AG04450 (cell line): Measurements from ENCODE around the gene ITPRIPL2. TPM values are rescaled to one million over a fixed set of nuclear protein-coding genes. Genes with fewer than 3 reads are reported as not detected.

Experiments
- CTCF ChIA-PET: fragments of 300-600, 350-600 bp; formaldehyde crosslinking; extraction: SDS; loops from one replicate; lab custom pipeline; 2022; ENCODE audit warnings: antibody characterized with exemption, inconsistent platforms; lab: Charles Lee
- POLR2A ChIA-PET: fragments of 350-600 bp; formaldehyde crosslinking; extraction: SDS; loops from one replicate; lab custom pipeline; 2021; ENCODE audit warnings: antibody characterized with exemption, inconsistent platforms; lab: Yijun Ruan, JAX
- DNase-seq: peaks from one replicate; pipeline ENCODE4 v3.0.0-alpha.2; 2011; ENCODE audit warnings: low read depth, low spot score
- H3K27ac ChIP-seq: one replicate; pipeline ENCODE4 v1.5.1; 2012; ENCODE audit warnings: low read depth, low read length, control low read depth
- H3K27me3 ChIP-seq: one replicate; pipeline ENCODE4 v1.6.0; 2012; ENCODE audit warnings: low read length; ENCODE audit not compliant: control insufficient read depth, insufficient read depth
- H3K4me3 ChIP-seq: 2 replicates; pipeline ENCODE4 v1.5.1; 2011; ENCODE audit warnings: mild to moderate bottlenecking, low read depth, low read length, control low read depth
- H3K9me3 ChIP-seq: 2 replicates; pipeline ENCODE4 v1.5.1; 2012; ENCODE audit warnings: low read length; ENCODE audit not compliant: control insufficient read depth, insufficient read depth
- CTCF ChIP-seq: IDR thresholded peaks from 2 replicates; pipeline ENCODE4 v1.5.1; 2011; ENCODE audit warnings: low read depth, low read length, control low read depth, inconsistent platforms
- polyA plus RNA-seq: library from polyadenylated mRNA; depleted of rRNA; stranded (reverse); fragments of >200 nt; gene quantifications from 2 replicates; pipeline ENCODE4 v1.2.3, GENCODE V29; 2011

ITPRIPL2 gene
- polyA plus RNA-seq, 1 experiment: 16.3 TPM

GRCh38 chr16:19130852-19131824 is 17.4 kb downstream of the ITPRIPL2 start:
- POLR2A ChIA-PET: interaction anchor here (0.9 to 1.5 kb wide), 2 partner anchors 12 to 17 kb away, joined by 3 to 4 read pairs; no protein-coding TSS in a partner anchor
- no peak overlapping the region; the same call in none of the 2 replicates for H3K4me3 ChIP-seq
- peak overlapping the region; percentile 87 for H3K27ac ChIP-seq
- DNase-seq: peak; percentile 46
- CTCF ChIA-PET: interaction anchor here (1.1 kb wide), 1 partner anchor 45 kb away, joined by 3 read pairs; no protein-coding TSS in a partner anchor
- H3K27me3 ChIP-seq: no peaks in the 10 kb centered on the region
- no peak for TF ChIP-seq CTCF
- H3K9me3 ChIP-seq: peaks cover 4% of the 10 kb centered on the region; the same call in 1 of the 2 replicates

- CTCF ChIA-PET: interaction anchor here (1.1 kb wide), 1 partner anchor 46 kb away, joined by 3 read pairs; no protein-coding TSS in a partner anchor
- no peak for DNase-seq
- Histone ChIP-seq H3K4me3 (no peak overlapping the region), H3K9me3 (no peaks in the 10 kb centered on the region), H3K27ac (no peak overlapping the region), H3K27me3 (no peaks in the 10 kb centered on the region)
- TF ChIP-seq CTCF: no peak
- POLR2A ChIA-PET: interaction anchor here (1.5 kb wide), 1 partner anchor 18 kb away, joined by 3 read pairs; no protein-coding TSS in a partner anchor
Measured at GRCh38 chr16:19131825-19132218, 18.1 kb downstream of the ITPRIPL2 start.

- TF ChIP-seq CTCF: no peak
- CTCF ChIA-PET: interaction anchor here (1.1 kb wide), 1 partner anchor 46 kb away, joined by 3 read pairs; no protein-coding TSS in a partner anchor
- H3K27me3 ChIP-seq: no peaks in the 10 kb centered on the region
- POLR2A ChIA-PET: no interaction called here
- H3K4me3 ChIP-seq: no peak overlapping the region
- no peaks in the 10 kb centered on the region for H3K9me3 ChIP-seq
- H3K27ac ChIP-seq: no peak overlapping the region
- no peak for DNase-seq
Measured at GRCh38 chr16:19132255-19132654, 18.5 kb downstream of the ITPRIPL2 start.

GRCh38 chr16:19132898-19133297 is 19.1 kb downstream of the ITPRIPL2 start:
- DNase-seq: no peak
- no peak for TF ChIP-seq CTCF

DNA sequence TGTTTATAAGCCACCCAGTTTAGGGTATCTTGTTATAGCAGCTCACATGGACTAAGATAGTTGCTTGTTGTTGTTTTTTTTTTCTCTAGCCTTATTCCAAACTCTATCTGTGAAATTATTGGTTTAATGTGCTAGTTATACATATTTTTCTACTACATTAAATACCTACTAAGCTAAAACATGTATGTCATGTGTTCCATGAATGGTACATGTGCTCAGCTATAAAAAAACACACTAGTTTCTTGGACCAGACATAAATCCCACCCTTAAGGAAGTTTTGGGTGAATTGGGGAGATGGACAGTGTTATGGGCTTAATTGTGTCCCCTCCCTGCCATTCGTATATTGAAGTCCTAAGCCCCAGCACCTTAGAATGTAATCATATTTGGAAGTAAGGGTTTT is 19.8 kb downstream of the ITPRIPL2 start:
- CTCF ChIA-PET: no interaction called here

More at GRCh38 chr16:19132898-19133297, 19.1 kb downstream of the ITPRIPL2 start:
- H3K9me3 ChIP-seq: no peaks in the 10 kb centered on the region
- no peak overlapping the region for H3K27ac ChIP-seq
- no peak overlapping the region for H3K4me3 ChIP-seq
- H3K27me3 ChIP-seq: no peaks in the 10 kb centered on the region
- CTCF ChIA-PET: no interaction called here
- POLR2A ChIA-PET: no interaction called here

More for the DNA sequence above, 19.8 kb downstream of the ITPRIPL2 start:
- DNase-seq: no peak
- no peaks in the 10 kb centered on the region for H3K9me3 ChIP-seq
- no peak overlapping the region for H3K27ac ChIP-seq
- no peak for TF ChIP-seq CTCF
- H3K4me3 ChIP-seq: no peak overlapping the region
- H3K27me3 ChIP-seq: no peaks in the 10 kb centered on the region
- POLR2A ChIA-PET: no interaction called here
